GM23338 (cell line): ENCODE measurements around the gene CABLES1. TPM values are rescaled to one million over a fixed set of nuclear protein-coding genes. Genes with fewer than 3 reads are reported as not detected.

Experiments
- ATAC-seq: fragments of 200-7000 bp; cut with Tn5 transposase; 3 replicates; pipeline ENCODE4 v1.9.1; 2020
- DNase-seq: peaks from one replicate; pipeline ENCODE4 v3.0.0-alpha.2; 2015; ENCODE audit warnings: low spot score
- H2AFZ ChIP-seq: fragments of 200-600 bp; sonication (generic); 2 replicates; pipeline ENCODE4 v1.8.0; 2016; ENCODE audit warnings: antibody characterized with exemption, mild to moderate bottlenecking, moderate library complexity
- H3F3A ChIP-seq: fragments of 200-600 bp; sonication (generic); replicated peaks from 2 replicates; pipeline ENCODE4 v1.8.0; 2017; ENCODE audit warnings: antibody characterized with exemption, mixed run types, low read depth
- H3K27ac ChIP-seq: fragments of 200-600 bp; sonication (generic); 2 replicates; pipeline ENCODE4 v1.6.1; 2016; ENCODE audit warnings: low read depth
- H3K27me3 ChIP-seq: fragments of 200-600 bp; sonication (generic); 2 replicates; pipeline ENCODE4 v1.8.0; 2016; ENCODE audit warnings: mild to moderate bottlenecking, mixed run types, moderate library complexity; ENCODE audit not compliant: insufficient read depth
- H3K36me3 ChIP-seq: fragments of 200-600 bp; sonication (generic); 2 replicates; pipeline ENCODE4 v1.8.0; 2016; ENCODE audit warnings: mild to moderate bottlenecking; ENCODE audit not compliant: insufficient read depth
- H3K4me1 ChIP-seq: fragments of 200-600 bp; sonication (generic); 2 replicates; pipeline ENCODE4 v1.8.0; 2016; ENCODE audit warnings: mild to moderate bottlenecking, moderate library complexity; ENCODE audit not compliant: insufficient read depth
- H3K4me2 ChIP-seq: fragments of 200-600 bp; sonication (generic); 2 replicates; pipeline ENCODE4 v1.7.1; 2017; ENCODE audit warnings: mixed run types
- H3K4me3 ChIP-seq: fragments of 200-600 bp; sonication (generic); 2 replicates; pipeline ENCODE4 v1.6.1; 2016; ENCODE audit warnings: mixed run types
- H3K79me2 ChIP-seq: fragments of 200-600 bp; sonication (generic); replicated peaks from 2 replicates; pipeline ENCODE4 v1.8.0; 2017; ENCODE audit warnings: mild to moderate bottlenecking; ENCODE audit not compliant: insufficient read depth
- H3K9me2 ChIP-seq: fragments of 200-600 bp; sonication (generic); 2 replicates; pipeline ENCODE4 v1.8.0; 2017; ENCODE audit not compliant: insufficient read depth
- H4K20me1 ChIP-seq: fragments of 200-600 bp; sonication (generic); replicated peaks from 2 replicates; pipeline ENCODE4 v1.8.0; 2017; ENCODE audit warnings: mild to moderate bottlenecking; ENCODE audit not compliant: insufficient read depth
- H3K27ac Mint-ChIP-seq: 2 replicates; pipeline ENCODE4 v1.8.0; 2020; ENCODE audit warnings: inconsistent platforms, mild to moderate bottlenecking, moderate library complexity, mixed read lengths
- H3K27me3 Mint-ChIP-seq: 3 replicates; pipeline ENCODE4 v1.8.0; 2022; ENCODE audit warnings: low read depth, mild to moderate bottlenecking, moderate library complexity, mixed read lengths, inconsistent platforms; ENCODE audit not compliant: insufficient read depth, poor library complexity
- H3K36me3 Mint-ChIP-seq: 3 replicates; pipeline ENCODE4 v1.8.0; 2021; ENCODE audit warnings: low read depth, mild to moderate bottlenecking, inconsistent platforms, moderate library complexity, mixed read lengths
- H3K4me1 Mint-ChIP-seq: 3 replicates; pipeline ENCODE4 v1.8.0; 2020; ENCODE audit warnings: mild to moderate bottlenecking, inconsistent platforms, mixed read lengths
- H3K4me3 Mint-ChIP-seq: 3 replicates; pipeline ENCODE4 v1.8.0; 2021; ENCODE audit warnings: moderate library complexity, mild to moderate bottlenecking, inconsistent platforms, mixed read lengths
- H3K9me3 Mint-ChIP-seq: 3 replicates; pipeline ENCODE4 v1.8.0; 2020; ENCODE audit warnings: moderate library complexity, mild to moderate bottlenecking, inconsistent platforms, mixed read lengths
- CREB1 ChIP-seq: fragments of 250-450 bp; sonication (Bioruptor Pico); IDR thresholded peaks from 2 replicates; pipeline ENCODE4 v1.5.0; 2020; ENCODE audit warnings: low read depth, mild to moderate bottlenecking, moderate library complexity
- EZH2 ChIP-seq: fragments of 200-600 bp; sonication (generic); IDR thresholded peaks from one replicate; pipeline ENCODE4 v1.8.0; 2017; ENCODE audit warnings: antibody characterized with exemption, mild to moderate bottlenecking, low read depth; ENCODE audit not compliant: unreplicated experiment
- EZH2phosphoT487 ChIP-seq: fragments of 200-600 bp; sonication (generic); IDR thresholded peaks from one replicate; pipeline ENCODE4 v1.8.1; 2018; ENCODE audit warnings: antibody characterized with exemption; ENCODE audit not compliant: unreplicated experiment
- JUNB ChIP-seq: IDR thresholded peaks from one replicate; pipeline ENCODE4 v1.6.1; 2016; ENCODE audit warnings: antibody characterized with exemption; ENCODE audit not compliant: unreplicated experiment
- NANOG ChIP-seq: IDR thresholded peaks from 2 replicates; pipeline ENCODE4 v1.6.1; 2016; ENCODE audit warnings: antibody characterized with exemption, borderline replicate concordance
- POLR2AphosphoS5 ChIP-seq: IDR thresholded peaks from 2 replicates; pipeline ENCODE4 v1.6.1; 2016; ENCODE audit warnings: antibody characterized with exemption, low read depth
- REST ChIP-seq: IDR thresholded peaks from one replicate; pipeline ENCODE4 v1.6.1; 2018; ENCODE audit warnings: antibody characterized with exemption; ENCODE audit not compliant: unreplicated experiment
- STAT1 ChIP-seq: IDR thresholded peaks from one replicate; pipeline ENCODE4 v1.6.1; 2016; ENCODE audit warnings: antibody characterized with exemption; ENCODE audit not compliant: unreplicated experiment
- polyA plus RNA-seq: library from polyadenylated mRNA; unstranded; fragments of >200 nt; fragmentation: Nextera tagmentation; extraction: Ambion mirVana; gene quantifications from 2 replicates; pipeline ENCODE4 v1.2.1, GENCODE V29; 2016
- total RNA-seq: library from RNA; depleted of rRNA; stranded (reverse); fragments of >200 nt; shearing (Covaris generic); gene quantifications from 2 replicates; pipeline ENCODE4 v1.2.3, GENCODE V29; 2014

CABLES1 gene
- total and polyA plus RNA-seq, 2 experiments from 2014 or later, result 2.6 to 12.4 TPM

GRCh38 chr18:23230686-23231085, 95.4 kb downstream of the CABLES1 start:
- H3K36me3 Mint-ChIP-seq, result peaks cover 44% of the 10 kb centered on the region
- H3K27ac ChIP-seq, result no peak overlapping the region
- H3K79me2 ChIP-seq, result no peaks in the 10 kb centered on the region
- no peaks in the 10 kb centered on the region for H3K9me2 ChIP-seq
- H3K9me3 Mint-ChIP-seq, result no peaks in the 10 kb centered on the region
- H3K4me2 ChIP-seq, result no peak overlapping the region
- H3K36me3 ChIP-seq, result no peaks in the 10 kb centered on the region; the same call in 1 of the 2 replicates
- no peaks in the 10 kb centered on the region for H4K20me1 ChIP-seq
- peaks cover 39% of the 10 kb centered on the region for H3K4me1 Mint-ChIP-seq
- no peaks in the 10 kb centered on the region for H3K27me3 ChIP-seq
- no peak for DNase-seq
- no peak overlapping the region for H3K4me3 ChIP-seq
- 0 out of 2 replicates have a peak, but pooled peaks cover 4% of the 10 kb centered on the region for H3F3A ChIP-seq
- no peak for ATAC-seq
- H3K4me1 ChIP-seq, result peaks cover 19% of the 10 kb centered on the region
- H3K4me3 Mint-ChIP-seq, result no peak overlapping the region
- H2AFZ ChIP-seq, result no peak overlapping the region
- TF ChIP-seq POLR2AphosphoS5, result no peak
- TF ChIP-seq NANOG, result no peak
- TF ChIP-seq STAT1, result no peak
- no peak for TF ChIP-seq JUNB
- TF ChIP-seq CREB1 (CRISPR knock-in tag), result no peak
- no peak for TF ChIP-seq EZH2
- TF ChIP-seq EZH2phosphoT487, result no peak
- peaks cover 5% of the 10 kb centered on the region for H3K27me3 Mint-ChIP-seq
- peak overlapping the region; percentile 69; the same call in 1 of the 2 replicates for H3K27ac Mint-ChIP-seq

- no peaks in the 10 kb centered on the region for H3K9me2 ChIP-seq
- H4K20me1 ChIP-seq, result no peaks in the 10 kb centered on the region
- Mint-ChIP-seq H3K4me1 (peaks cover 47% of the 10 kb centered on the region), H3K36me3 (peaks cover 47% of the 10 kb centered on the region), H3K9me3 (no peaks in the 10 kb centered on the region), H3K27ac (no peak overlapping the region), H3K4me3 (no peak overlapping the region), H3K27me3 (peaks cover 8% of the 10 kb centered on the region)
- no peak for TF ChIP-seq NANOG
- no peak for TF ChIP-seq REST
- no peak for TF ChIP-seq CREB1 (CRISPR knock-in tag)
- H3K36me3 ChIP-seq, result no peaks in the 10 kb centered on the region; the same call in 1 of the 2 replicates
- H3K27me3 ChIP-seq, result no peaks in the 10 kb centered on the region
- H3K4me3 ChIP-seq, result no peak overlapping the region
- DNase-seq (no peak), ATAC-seq (no peak)
- 0 out of 2 replicates have a peak, but pooled peaks cover 4% of the 10 kb centered on the region for H3F3A ChIP-seq
- no peak overlapping the region for H2AFZ ChIP-seq
- H3K79me2 ChIP-seq, result no peaks in the 10 kb centered on the region
- peaks cover 25% of the 10 kb centered on the region for H3K4me1 ChIP-seq
- H3K27ac ChIP-seq, result no peak overlapping the region
- H3K4me2 ChIP-seq, result no peak overlapping the region
These were observed 96.2 kb downstream of the CABLES1 start for GRCh38 chr18:23231340-23232021.
